H9 (cell line): ENCODE data around the gene IFT25. TPM values are rescaled to one million over a fixed set of nuclear protein-coding genes. Genes with fewer than 3 reads are reported as not detected.

ENCODE experiments used
- DNase-seq: peaks from one replicate; pipeline ENCODE4 v3.0.0-alpha.2; 2017
- H2AFZ ChIP-seq: one replicate; pipeline ENCODE4 v1.6.1; 2013; ENCODE audit warnings: mild to moderate bottlenecking, low read length, control low read depth, moderate library complexity
- H2AK5ac ChIP-seq: 2 replicates; pipeline ENCODE4 v1.6.1; 2013; ENCODE audit warnings: low read length, control low read depth, mixed read lengths; ENCODE audit not compliant: insufficient read length
- H2BK120ac ChIP-seq: one replicate; pipeline ENCODE4 v1.6.1; 2013; ENCODE audit warnings: low read depth, mild to moderate bottlenecking, low read length, control low read depth, inconsistent platforms; ENCODE audit not compliant: poor library complexity, severe bottlenecking
- H2BK12ac ChIP-seq: 2 replicates; pipeline ENCODE4 v1.6.1; 2013; ENCODE audit warnings: low read length, control low read depth, mixed read lengths, low read depth; ENCODE audit not compliant: insufficient read length
- H2BK15ac ChIP-seq: 2 replicates; pipeline ENCODE4 v1.6.1; 2013; ENCODE audit warnings: low read depth, low read length, control low read depth
- H2BK20ac ChIP-seq: one replicate; pipeline ENCODE4 v1.6.1; 2013; ENCODE audit warnings: low read depth, mild to moderate bottlenecking, low read length, control low read depth, inconsistent platforms; ENCODE audit not compliant: poor library complexity, severe bottlenecking
- H2BK5ac ChIP-seq: 2 replicates; pipeline ENCODE4 v1.6.1; 2013; ENCODE audit warnings: low read length, control low read depth, mixed read lengths; ENCODE audit not compliant: insufficient read length
- H3K14ac ChIP-seq: 2 replicates; pipeline ENCODE4 v1.6.1; 2013; ENCODE audit warnings: low read length, control low read depth; ENCODE audit not compliant: insufficient read depth
- H3K18ac ChIP-seq: 2 replicates; pipeline ENCODE4 v1.6.1; 2013; ENCODE audit warnings: low read depth, mild to moderate bottlenecking, mixed read lengths, low read length, control low read depth; ENCODE audit not compliant: insufficient read length
- H3K23ac ChIP-seq: 2 replicates; pipeline ENCODE4 v1.6.1; 2013; ENCODE audit warnings: low read length, control low read depth, mixed read lengths, low read depth; ENCODE audit not compliant: insufficient read length
- H3K23me2 ChIP-seq: 2 replicates; pipeline ENCODE4 v1.6.1; 2013; ENCODE audit warnings: low read depth, mild to moderate bottlenecking, mixed read lengths, low read length, control low read depth; ENCODE audit not compliant: insufficient read length, poor library complexity, severe bottlenecking
- H3K27ac ChIP-seq: 2 replicates; pipeline ENCODE4 v1.5.1; 2013; ENCODE audit warnings: low read length, control low read depth, mixed read lengths, low read depth; ENCODE audit not compliant: insufficient read length
- H3K27me3 ChIP-seq: 2 replicates; pipeline ENCODE4 v1.6.1; 2013; ENCODE audit warnings: low read length, control low read depth, inconsistent platforms; ENCODE audit not compliant: insufficient read depth
- H3K4ac ChIP-seq: 2 replicates; pipeline ENCODE4 v1.6.1; 2013; ENCODE audit warnings: low read depth, mild to moderate bottlenecking, control low read depth, inconsistent platforms, low read length, moderate library complexity
- H3K4me1 ChIP-seq: 2 replicates; pipeline ENCODE4 v1.6.1; 2013; ENCODE audit warnings: low read length, control low read depth, inconsistent platforms; ENCODE audit not compliant: insufficient read depth
- H3K4me2 ChIP-seq: 2 replicates; pipeline ENCODE4 v1.6.1; 2013; ENCODE audit warnings: low read length, control low read depth, mixed read lengths; ENCODE audit not compliant: insufficient read length, insufficient read depth
- H3K56ac ChIP-seq: 2 replicates; pipeline ENCODE4 v1.6.1; 2013; ENCODE audit warnings: low read depth, mild to moderate bottlenecking, mixed read lengths, low read length, control low read depth; ENCODE audit not compliant: insufficient read length
- H3K79me1 ChIP-seq: 2 replicates; pipeline ENCODE4 v1.6.1; 2013; ENCODE audit warnings: low read depth, mild to moderate bottlenecking, moderate library complexity, low read length, control low read depth, inconsistent platforms; ENCODE audit not compliant: insufficient read depth, poor library complexity, severe bottlenecking
- H3K79me2 ChIP-seq: 2 replicates; pipeline ENCODE4 v1.6.1; 2013; ENCODE audit warnings: low read length, control low read depth, inconsistent platforms; ENCODE audit not compliant: insufficient read depth
- H3K9ac ChIP-seq: 2 replicates; pipeline ENCODE4 v1.6.1; 2013; ENCODE audit warnings: low read length, control low read depth, mixed read lengths; ENCODE audit not compliant: insufficient read length; ENCODE audit errors: extremely low read depth
- H3K9me3 ChIP-seq: one replicate; pipeline ENCODE4 v1.6.1; 2013; ENCODE audit warnings: low read depth, low read length, inconsistent platforms; ENCODE audit not compliant: control insufficient read depth
- H3T11ph ChIP-seq: one replicate; pipeline ENCODE4 v1.6.1; 2013; ENCODE audit warnings: mild to moderate bottlenecking, low read length, control low read depth, inconsistent platforms
- H4K20me1 ChIP-seq: one replicate; pipeline ENCODE4 v1.6.1; 2013; ENCODE audit not compliant: control insufficient read depth, insufficient read length, insufficient read depth
- H4K5ac ChIP-seq: 2 replicates; pipeline ENCODE4 v1.6.1; 2013; ENCODE audit warnings: low read depth, mild to moderate bottlenecking, mixed read lengths, low read length, control low read depth; ENCODE audit not compliant: insufficient read length
- H4K8ac ChIP-seq: replicated peaks from 2 replicates; pipeline ENCODE4 v1.6.1; 2013; ENCODE audit warnings: low read length, control low read depth, mixed read lengths, low read depth; ENCODE audit not compliant: insufficient read length
- H4K91ac ChIP-seq: 2 replicates; pipeline ENCODE4 v1.6.1; 2013; ENCODE audit warnings: low read depth, mild to moderate bottlenecking, moderate library complexity, mixed read lengths, low read length, control low read depth; ENCODE audit not compliant: insufficient read length
- H3K27ac Mint-ChIP-seq, 3 experiments: 2 replicates in 2 of 3; 3 replicates in 1 of 3; pipeline ENCODE4 v1.8.0; 2020 to 2021; ENCODE audit warnings: mixed read lengths in 3 of 3, mild to moderate bottlenecking in 1 of 3, moderate library complexity in 1 of 3
- H3K27me3 Mint-ChIP-seq: 2 replicates; pipeline ENCODE4 v1.8.0; 2021; ENCODE audit warnings: low read depth, mild to moderate bottlenecking, moderate library complexity, mixed read lengths
- H3K36me3 Mint-ChIP-seq, 3 experiments: 2 replicates in 2 of 3; 3 replicates in 1 of 3; pipeline ENCODE4 v1.8.0; 2020 to 2021; ENCODE audit warnings: low read depth in 3 of 3, mixed read lengths in 3 of 3; ENCODE audit not compliant: insufficient read depth in 1 of 3
- H3K4me1 Mint-ChIP-seq, 2 experiments: 2 replicates each; pipeline ENCODE4 v1.8.0; 2020; ENCODE audit warnings: mixed read lengths in 2 of 2
- H3K4me3 Mint-ChIP-seq, 2 experiments: 2 replicates in 1 of 2; 3 replicates in 1 of 2; pipeline ENCODE4 v1.8.0; 2020 to 2021; ENCODE audit warnings: mild to moderate bottlenecking in 2 of 2, mixed read lengths in 2 of 2, moderate library complexity in 1 of 2
- H3K9me3 Mint-ChIP-seq, 2 experiments: 2 replicates in 1 of 2; 3 replicates in 1 of 2; pipeline ENCODE4 v1.8.0; 2020; ENCODE audit warnings: mild to moderate bottlenecking in 2 of 2, mixed read lengths in 2 of 2, moderate library complexity in 1 of 2
- CTCF ChIP-seq: fragments of 200-600 bp; sonication (generic); conservative IDR thresholded peaks from 3 replicates; pipeline ENCODE4 v1.8.0; 2021; ENCODE audit warnings: antibody characterized with exemption, mild to moderate bottlenecking
- WGBS: extraction: QIAGEN DNeasy Blood & Tissue Kit; methylation state at CpG from one replicate; pipeline ENCODE4 v1.1.7; 2013; ENCODE audit warnings: missing lambda C conversion rate, low lambda C conversion rate, mixed read lengths; ENCODE audit not compliant: insufficient read length; ENCODE audit errors: extremely low coverage; 5-methylcytosine and 5-hydroxymethylcytosine counted together
- total RNA-seq: library from RNA; stranded (reverse); gene quantifications from 2 replicates; pipeline ENCODE4 v1.2.1, GENCODE V29; 2021

The IFT25 gene
- total RNA-seq, 1 experiment from 2014 or later: 36.8 TPM

DNA sequence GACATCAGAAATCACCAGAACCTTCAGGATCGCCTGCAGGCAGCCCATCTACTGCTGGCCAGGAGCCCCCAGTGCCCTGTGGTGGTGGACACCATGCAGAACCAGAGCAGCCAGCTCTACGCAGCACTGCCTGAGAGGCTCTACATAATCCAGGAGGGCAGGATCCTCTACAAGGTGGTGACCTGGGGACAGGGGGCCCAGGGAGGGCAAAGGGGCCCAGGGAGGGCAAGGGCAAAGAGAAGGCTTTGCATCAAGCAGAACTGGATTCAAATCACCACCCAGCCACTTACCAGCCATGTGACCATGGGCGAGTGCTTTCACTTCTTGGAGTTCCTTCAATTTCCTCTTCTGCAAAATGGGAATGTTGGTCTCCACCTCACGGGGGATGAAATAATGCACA, 39.4 kb downstream of the IFT25 start:
- Histone ChIP-seq H3K9me3 (no peaks in the 10 kb centered on the region), H3K56ac (no peak overlapping the region), H4K91ac (no peak overlapping the region), H2BK120ac (no peak overlapping the region), H3K79me2 (no peaks in the 10 kb centered on the region), H2BK15ac (no peak overlapping the region), H3K14ac (peak overlapping the region; percentile 25; the same call in 1 of the 2 replicates), H4K8ac (no peak overlapping the region), H2AFZ (no peak overlapping the region), H3K23ac (no peak overlapping the region), H2BK20ac (no peak overlapping the region), H3K79me1 (no peaks in the 10 kb centered on the region), H2AK5ac (no peak overlapping the region), H2BK12ac (no peak overlapping the region), H3K9ac (no peak overlapping the region), H3K23me2 (no peaks in the 10 kb centered on the region), H4K20me1 (no peaks in the 10 kb centered on the region), H3K18ac (no peak overlapping the region), H3K4me2 (no peak overlapping the region), H3K4ac (no peak overlapping the region), H3K4me1 (no peaks in the 10 kb centered on the region), H3K27me3 (no peaks in the 10 kb centered on the region), H4K5ac (no peak overlapping the region), H2BK5ac (no peak overlapping the region), H3T11ph (no peak overlapping the region), H3K27ac (no peak overlapping the region)
- H3K27ac Mint-ChIP-seq: no peak overlapping the region
- H3K36me3 Mint-ChIP-seq: no peaks in the 10 kb centered on the region
- no peak for DNase-seq
- no peaks in the 10 kb centered on the region; the same call in 1 of the 2 replicates for H3K27me3 Mint-ChIP-seq
- no peak overlapping the region for H3K4me3 Mint-ChIP-seq
- H3K9me3 Mint-ChIP-seq: no peaks in the 10 kb centered on the region
- TF ChIP-seq CTCF: no peak
- H3K4me1 Mint-ChIP-seq: 0 out of 4 replicates have a peak, but pooled peaks cover 0 to 5% of the 10 kb centered on the region in 2 experiments
- WGBS: no CpG with 5 or more reads among the region's 4 CpGs
